Duodenal mucosa (tissue), 2 donors: ENCODE data around the gene TRAPPC14.

Experiments used
- H3K27ac ChIP-seq: one replicate; pipeline ENCODE4 v1.7.0; 2013; ENCODE audit warnings: low read depth, low read length
- H3K27me3 ChIP-seq, 2 donors: one replicate each; pipeline ENCODE4 v1.7.0; 2013; ENCODE audit warnings: low read length in 2 of 2, control low read depth in 1 of 2; ENCODE audit not compliant: insufficient read depth in 2 of 2, control insufficient read depth in 1 of 2
- H3K36me3 ChIP-seq, 2 donors: one replicate each; pipeline ENCODE4 v1.7.0; 2013; ENCODE audit warnings: low read length in 2 of 2, control low read depth in 1 of 2; ENCODE audit not compliant: insufficient read depth in 2 of 2, control insufficient read depth in 1 of 2
- H3K4me1 ChIP-seq, 2 donors: one replicate each; pipeline ENCODE4 v1.7.0; 2013; ENCODE audit warnings: low read length in 2 of 2, control low read depth in 1 of 2; ENCODE audit not compliant: insufficient read depth in 2 of 2, control insufficient read depth in 1 of 2
- H3K4me3 ChIP-seq, 2 donors: one replicate each; pipeline ENCODE4 v1.7.0; 2013; ENCODE audit warnings: low read length in 2 of 2, low read depth in 1 of 2
- H3K9ac ChIP-seq, 2 donors: one replicate each; pipeline ENCODE4 v1.7.0; 2013; ENCODE audit warnings: low read length in 2 of 2, low read depth in 1 of 2
- H3K9me3 ChIP-seq, 2 donors: one replicate each; pipeline ENCODE4 v1.7.0; 2013; ENCODE audit warnings: low read length in 2 of 2, control low read depth in 1 of 2; ENCODE audit not compliant: control insufficient read depth in 1 of 2

TRAPPC14 gene

GRCh38 chr7:100115026-100115425 lies 43.5 kb downstream of the TRAPPC14 start:
- no peak overlapping the region for H3K27ac ChIP-seq
- H3K36me3 ChIP-seq, result peaks cover 1 to 32% of the 10 kb centered on the region in 2 donors
- no peak overlapping the region for H3K4me3 ChIP-seq
- H3K27me3 ChIP-seq, result no peaks in the 10 kb centered on the region
- no peaks in the 10 kb centered on the region for H3K9me3 ChIP-seq
- peaks cover 10 to 15% of the 10 kb centered on the region in 2 donors for H3K4me1 ChIP-seq
- no peak overlapping the region for H3K9ac ChIP-seq

GRCh38 chr7:100111914-100112313 lies 46.6 kb downstream of the TRAPPC14 start:
- H3K4me3 ChIP-seq, result no peak overlapping the region
- no peak overlapping the region for H3K27ac ChIP-seq
- no peaks in the 10 kb centered on the region for H3K4me1 ChIP-seq
- H3K36me3 ChIP-seq, result peaks cover 5 to 60% of the 10 kb centered on the region in 2 donors
- H3K9ac ChIP-seq, result no peak overlapping the region
- H3K9me3 ChIP-seq, result no peaks in the 10 kb centered on the region
- H3K27me3 ChIP-seq, result no peaks in the 10 kb centered on the region

- Histone ChIP-seq H3K9me3 (no peaks in the 10 kb centered on the region), H3K27me3 (no peaks in the 10 kb centered on the region), H3K9ac (no peak overlapping the region), H3K4me1 (no peaks in the 10 kb centered on the region), H3K36me3 (peaks cover 6 to 66% of the 10 kb centered on the region in 2 donors), H3K4me3 (no peak overlapping the region), H3K27ac (no peak overlapping the region)
Observed at GRCh38 chr7:100111156-100111555, 47.4 kb downstream of the TRAPPC14 start.

GRCh38 chr7:100109521-100110163 lies 48.9 kb downstream of the TRAPPC14 start:
- H3K27ac ChIP-seq, result no peak overlapping the region
- H3K4me1 ChIP-seq, result no peaks in the 10 kb centered on the region
- H3K9ac ChIP-seq, result no peak overlapping the region
- peaks cover 9 to 81% of the 10 kb centered on the region in 2 donors for H3K36me3 ChIP-seq
- H3K27me3 ChIP-seq, result no peaks in the 10 kb centered on the region
- no peak overlapping the region for H3K4me3 ChIP-seq
- no peaks in the 10 kb centered on the region for H3K9me3 ChIP-seq

GRCh38 chr7:100107890-100108289 lies 50.6 kb downstream of the TRAPPC14 start:
- H3K9me3 ChIP-seq, result no peaks in the 10 kb centered on the region
- no peak overlapping the region for H3K4me3 ChIP-seq
- H3K36me3 ChIP-seq, result peaks cover 9 to 79% of the 10 kb centered on the region in 2 donors
- no peak overlapping the region for H3K9ac ChIP-seq
- H3K27me3 ChIP-seq, result no peaks in the 10 kb centered on the region
- no peaks in the 10 kb centered on the region for H3K4me1 ChIP-seq
- H3K27ac ChIP-seq, result no peak overlapping the region

GRCh38 chr7:100107125-100107737 lies 51.3 kb downstream of the TRAPPC14 start:
- Histone ChIP-seq H3K36me3 (peaks cover 9 to 75% of the 10 kb centered on the region in 2 donors), H3K27ac (no peak overlapping the region)

GRCh38 chr7:100106633-100107032 lies 51.9 kb downstream of the TRAPPC14 start:
- Histone ChIP-seq H3K27ac (no peak overlapping the region), H3K9me3 (no peaks in the 10 kb centered on the region), H3K36me3 (peaks cover 9 to 73% of the 10 kb centered on the region in 2 donors), H3K4me1 (peaks cover 5 to 7% of the 10 kb centered on the region in 2 donors), H3K9ac (no peak overlapping the region), H3K27me3 (no peaks in the 10 kb centered on the region), H3K4me3 (no peak overlapping the region)

More at GRCh38 chr7:100107125-100107737, 51.3 kb downstream of the TRAPPC14 start:
- no peaks in the 10 kb centered on the region for H3K27me3 ChIP-seq
- no peaks in the 10 kb centered on the region for H3K9me3 ChIP-seq
- H3K4me1 ChIP-seq, result peaks cover 5% of the 10 kb centered on the region in 2 donors
- no peak overlapping the region for H3K9ac ChIP-seq
- H3K4me3 ChIP-seq, result no peak overlapping the region

GRCh38 chr7:100105534-100105933 lies 53.0 kb downstream of the TRAPPC14 start:
- Histone ChIP-seq H3K4me1 (peaks cover 5 to 7% of the 10 kb centered on the region in 2 donors), H3K27ac (no peak overlapping the region), H3K9me3 (no peaks in the 10 kb centered on the region), H3K9ac (no peak overlapping the region), H3K27me3 (no peaks in the 10 kb centered on the region), H3K36me3 (peaks cover 9 to 63% of the 10 kb centered on the region in 2 donors), H3K4me3 (no peak overlapping the region)
